ENCODE measurements around the gene PDPN.
A peak's percentile ranks its signal among the peaks of the same experiment; 100 is the strongest.

Gene PDPN

DNA sequence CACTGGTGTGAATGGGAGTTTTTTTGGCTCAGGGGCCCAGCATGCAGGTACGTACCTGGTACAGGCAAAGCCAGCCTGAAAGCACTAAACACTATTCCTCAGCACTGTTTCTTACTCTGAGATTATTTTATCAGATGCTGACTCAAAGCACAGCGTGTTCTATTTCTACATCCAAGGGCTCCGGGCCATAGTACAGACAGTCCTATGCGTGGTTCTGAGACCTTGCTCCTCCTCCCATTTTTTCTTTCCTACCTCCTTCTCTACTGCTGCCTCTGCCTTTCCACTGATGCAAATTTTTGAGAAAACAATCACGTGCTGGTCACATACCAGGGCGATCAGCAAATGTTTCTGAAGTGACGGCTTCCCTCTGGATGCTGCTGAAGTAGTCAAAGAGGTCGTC is 36.3 kb downstream of the PDPN start:
- no peak for DNase-seq

DNA sequence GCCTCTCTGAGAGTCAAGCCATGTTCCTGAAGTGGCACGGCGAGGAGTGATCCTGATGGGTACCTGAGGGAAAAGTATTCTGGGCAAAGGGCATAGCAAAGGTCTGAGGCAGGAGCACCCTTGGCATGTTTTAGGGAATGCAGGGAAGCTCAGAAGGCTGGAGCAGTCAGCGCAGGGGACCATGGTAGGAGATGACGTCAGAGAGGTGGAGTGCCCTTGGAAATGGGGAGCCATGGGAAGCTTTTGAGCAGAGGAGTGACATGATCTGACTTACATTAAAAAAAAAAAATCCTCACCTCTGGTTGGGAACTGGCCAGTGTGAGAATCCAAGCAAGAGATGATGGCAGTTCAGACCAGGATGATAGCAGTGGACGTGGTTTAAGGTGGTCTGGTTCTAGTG is 37.2 kb downstream of the PDPN start:
- no peak for DNase-seq

DNA sequence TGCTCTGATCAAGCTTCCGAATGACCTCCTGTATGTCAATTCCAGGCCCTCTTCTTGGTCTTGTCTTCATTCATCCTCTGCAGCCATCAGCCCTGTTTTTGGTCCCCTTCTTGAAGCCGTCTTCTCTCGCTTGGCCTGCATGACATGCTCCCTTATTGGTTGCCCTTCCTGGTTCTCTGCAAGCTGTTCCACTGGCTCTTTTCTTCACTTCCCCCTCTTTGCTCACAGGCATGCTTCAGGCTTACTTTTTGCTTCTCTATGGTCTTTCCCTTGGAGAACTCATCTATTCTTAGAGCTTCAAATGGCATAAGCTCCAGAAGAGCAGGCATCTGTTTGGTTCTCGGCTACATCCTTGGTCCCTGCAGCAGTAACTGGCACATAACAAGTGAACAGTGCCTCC is 38.8 kb downstream of the PDPN start:
- DNase-seq = peak in 1 of 2 donors; percentile 14

DNA sequence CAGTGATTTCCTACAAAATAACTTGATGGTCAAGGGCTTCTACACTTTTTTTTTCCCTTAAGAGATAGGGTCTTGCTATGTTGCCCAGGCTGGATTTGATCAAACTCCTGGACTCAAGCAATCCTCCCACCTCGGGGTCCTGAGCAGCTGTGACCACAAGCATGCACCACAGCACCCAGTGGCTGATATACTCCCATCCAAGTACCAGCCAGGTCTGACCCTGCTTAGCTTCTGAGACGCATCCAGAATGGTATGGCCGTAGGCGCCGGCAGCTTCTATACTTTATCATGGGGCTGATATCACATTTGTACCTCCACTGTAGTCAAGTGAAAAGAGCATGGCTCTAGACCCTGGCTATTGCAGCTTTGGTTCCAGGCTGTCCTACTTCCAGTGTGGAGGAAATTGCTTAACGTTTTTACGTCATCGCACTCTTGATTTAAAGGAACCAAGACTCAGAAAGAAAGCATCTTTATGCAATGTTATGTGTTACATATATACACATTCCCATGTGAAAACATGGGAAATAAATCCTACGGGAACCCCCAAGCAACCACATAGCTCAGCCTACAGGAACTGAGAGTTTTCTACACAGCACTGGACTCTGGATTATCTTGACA is 39.5 kb downstream of the PDPN start:
- DNase-seq = peak; percentile 75 to 84

DNA sequence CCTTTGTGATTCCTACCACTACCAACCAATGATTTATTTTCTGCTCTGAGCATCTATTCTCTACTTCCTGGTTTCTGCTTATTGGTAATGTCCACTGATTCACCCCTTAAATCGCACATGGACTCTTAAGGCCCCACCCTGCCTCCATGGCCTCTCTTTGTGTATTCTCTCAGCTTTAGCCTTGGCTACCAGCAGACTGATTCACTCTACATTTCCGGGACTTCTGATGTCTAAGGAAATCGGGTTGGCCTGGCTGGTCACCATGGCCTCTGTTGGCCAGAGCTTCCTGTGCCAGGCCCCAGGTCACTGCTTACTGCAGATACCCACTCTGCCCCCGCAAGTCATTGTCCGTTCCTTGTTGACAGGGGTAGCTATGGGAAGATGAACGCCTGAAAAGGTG is 40.9 kb downstream of the PDPN start:
- DNase-seq = no peak

DNA sequence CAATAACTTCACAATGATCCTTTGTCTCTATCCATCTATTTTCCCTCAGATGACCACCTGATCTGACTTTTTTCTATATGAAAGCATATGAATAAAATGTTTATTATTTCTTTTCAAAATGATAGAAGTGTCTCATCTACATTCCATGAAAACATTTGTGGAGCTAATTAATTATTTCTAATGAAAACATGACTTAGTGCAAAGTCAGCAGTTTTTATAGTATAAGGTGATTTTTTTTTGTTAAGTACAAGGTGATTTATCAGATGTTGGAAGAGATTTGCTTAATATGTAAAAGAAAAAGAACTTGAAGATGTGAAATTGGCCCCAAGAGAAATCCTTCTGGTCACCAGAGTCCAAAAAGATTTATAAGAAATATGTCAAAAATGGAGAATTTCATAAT is 43.5 kb downstream of the PDPN start:
- DNase-seq = no peak

DNA sequence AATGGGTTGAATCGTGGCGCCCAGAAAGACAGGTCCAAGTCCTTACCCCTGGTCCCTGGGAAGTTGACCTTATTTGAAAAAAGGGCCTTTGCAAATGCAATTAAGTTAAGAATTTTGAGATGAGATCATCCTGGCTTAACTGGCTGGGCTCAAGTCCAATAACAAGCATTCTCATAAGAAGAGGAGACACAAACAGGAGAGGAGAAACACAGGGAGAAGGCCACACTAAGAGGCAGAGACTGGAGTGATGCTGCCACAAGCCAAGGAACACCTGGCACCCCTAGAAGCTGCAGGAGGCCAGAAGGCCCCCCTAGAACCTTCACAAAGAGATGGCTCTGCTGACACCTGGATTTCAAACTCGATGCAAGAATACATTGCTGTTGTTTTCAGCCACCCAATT is 44.6 kb downstream of the PDPN start:
- no peak for DNase-seq

DNA sequence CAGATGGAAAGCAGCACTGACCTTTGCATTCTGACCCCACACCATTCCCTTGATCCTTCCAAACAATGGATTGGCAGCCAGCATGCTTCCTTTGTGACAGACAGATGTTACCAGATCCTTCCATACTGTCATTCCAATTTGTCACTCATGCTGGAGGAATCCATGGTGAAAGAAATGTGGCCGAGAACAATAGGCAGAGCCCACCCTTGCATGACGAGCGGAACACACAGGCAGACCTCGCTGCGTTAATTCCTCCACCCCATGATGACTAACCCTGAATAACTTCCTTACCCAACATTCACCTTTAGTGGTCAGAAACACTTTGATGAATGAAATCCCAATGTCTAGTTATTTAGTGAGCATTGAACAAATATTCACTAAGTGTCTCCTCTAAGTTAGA is 45.1 kb downstream of the PDPN start:
- no peak for DNase-seq

DNA sequence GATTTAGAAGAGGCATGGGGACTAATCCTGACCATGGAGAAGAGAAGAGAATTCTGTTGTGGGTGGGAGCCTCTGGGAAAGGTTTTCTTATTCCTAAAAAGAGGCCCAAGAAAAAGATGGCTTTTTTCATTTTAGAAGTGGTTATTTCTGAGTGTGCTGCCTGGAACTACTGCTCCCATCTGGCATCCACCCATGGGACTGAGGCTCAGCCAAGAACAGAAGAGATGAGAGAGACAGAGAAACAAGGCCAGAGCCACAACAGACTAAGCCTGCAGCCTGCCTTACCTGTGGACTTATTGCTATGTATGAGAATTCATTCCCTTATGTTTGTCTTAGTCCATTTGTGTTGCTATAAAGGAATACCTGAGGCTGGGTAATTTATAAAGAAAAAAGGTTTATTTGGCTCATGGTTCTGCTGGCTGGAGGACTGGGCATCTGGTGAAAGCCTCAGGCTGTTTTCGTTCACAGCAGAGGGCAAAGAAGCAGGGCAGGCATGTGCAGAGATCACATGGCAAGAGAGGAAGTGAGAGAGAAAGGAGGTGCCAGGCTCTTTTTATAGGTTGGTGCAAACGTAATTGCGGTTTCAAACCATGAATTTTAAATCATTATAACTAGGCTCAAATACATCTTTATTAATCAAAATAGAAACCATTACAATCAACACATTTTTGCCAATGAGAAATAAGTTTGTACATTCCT is 58.8 kb downstream of the PDPN start:
- peak; percentile 23 to 25 for DNase-seq

DNA sequence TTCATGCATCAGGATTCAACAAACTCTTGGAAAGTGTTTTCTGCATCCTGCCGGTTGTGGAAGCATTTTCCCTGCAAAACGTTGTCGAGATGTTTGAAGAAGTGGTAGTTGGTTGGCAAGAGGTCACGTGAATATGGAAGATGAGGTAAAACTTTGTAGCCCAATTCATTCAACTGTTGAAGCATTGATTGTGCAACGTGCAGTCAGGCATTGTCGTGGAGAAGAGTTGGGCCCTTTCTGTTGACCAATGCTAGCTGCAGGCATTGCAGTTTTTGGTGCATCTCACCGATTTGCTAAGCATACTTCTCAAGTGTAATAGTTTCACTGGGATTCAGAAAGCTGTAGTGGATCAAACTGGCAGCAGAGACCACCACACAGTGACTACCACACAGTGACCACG is 59.4 kb downstream of the PDPN start:
- DNase-seq = peak; percentile 7 to 44

DNA sequence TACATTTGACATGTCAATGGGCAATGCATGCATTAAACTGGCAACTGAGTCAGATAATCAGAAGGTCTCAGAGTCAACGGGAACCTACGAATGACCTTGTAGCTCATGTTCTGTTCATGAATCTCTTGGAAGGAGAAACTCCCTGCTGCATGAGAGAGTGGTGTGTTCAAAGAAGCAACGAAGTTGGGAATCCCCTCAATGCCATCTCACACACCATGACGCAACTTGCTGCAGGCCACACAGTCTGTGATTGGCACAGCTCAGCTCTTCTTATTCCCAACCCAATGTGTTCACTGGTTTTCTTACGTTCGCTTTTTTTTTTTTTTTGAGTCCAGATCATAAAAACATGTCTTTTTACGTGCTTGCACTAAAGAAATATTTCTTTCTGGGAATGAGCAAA is 62.9 kb downstream of the PDPN start:
- no peak for DNase-seq

DNA sequence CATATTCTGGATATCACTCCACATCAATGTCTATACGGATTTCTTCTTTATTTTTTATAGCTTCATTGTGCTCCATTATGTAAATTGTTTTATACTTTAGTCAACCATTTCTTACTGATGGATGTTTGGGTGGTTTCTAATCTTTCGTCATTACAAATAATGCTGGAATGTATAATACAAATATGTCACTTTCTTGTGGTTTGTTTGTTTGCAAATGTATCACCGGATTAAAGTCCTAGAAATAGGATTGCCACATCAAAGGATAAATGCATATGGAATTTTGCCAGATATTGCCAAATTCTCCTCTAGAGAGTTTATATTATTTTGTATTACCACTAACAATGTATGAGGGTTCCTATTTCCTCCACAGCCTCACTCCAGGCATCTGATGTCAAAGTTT is 67.6 kb downstream of the PDPN start:
- DNase-seq = no peak

DNA sequence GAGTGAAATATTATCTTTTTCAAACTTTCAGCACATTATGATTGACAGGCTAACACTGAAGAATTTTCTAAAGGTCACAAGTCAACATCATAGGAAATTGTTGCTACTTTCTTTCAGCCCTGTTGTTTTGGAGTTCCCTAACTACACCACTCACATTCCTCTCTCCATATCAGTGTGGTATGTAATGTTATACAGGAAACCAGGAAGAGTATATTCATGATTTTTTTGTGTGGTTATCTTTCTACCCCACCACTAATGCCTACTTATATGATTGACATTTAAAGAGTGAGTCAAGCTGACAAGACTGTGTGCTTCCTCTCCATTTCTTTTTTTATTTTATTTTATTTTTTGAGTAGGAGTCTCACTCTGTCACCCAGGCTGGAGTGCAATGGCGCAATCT is 68.6 kb downstream of the PDPN start:
- no peak for DNase-seq

DNA sequence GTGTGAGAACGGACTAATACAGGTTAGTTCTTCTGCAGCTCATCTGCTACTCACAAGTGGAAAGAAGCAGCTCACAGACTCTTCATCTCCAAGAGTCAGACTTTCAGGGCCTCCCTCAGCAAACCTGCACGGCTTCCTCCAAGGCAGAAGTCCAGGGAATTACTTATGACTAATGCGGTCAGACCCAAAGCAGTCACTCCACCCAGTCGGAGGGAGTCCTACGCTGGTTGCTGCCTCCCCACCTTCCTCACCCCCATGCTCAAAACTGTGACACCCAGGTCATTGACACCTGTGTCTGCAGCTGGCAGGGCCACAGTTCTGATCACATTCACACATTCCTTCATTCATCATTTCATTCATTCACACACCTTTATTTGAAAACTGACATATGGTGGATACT is 77.9 kb downstream of the PDPN start:
- no peak for DNase-seq

DNA sequence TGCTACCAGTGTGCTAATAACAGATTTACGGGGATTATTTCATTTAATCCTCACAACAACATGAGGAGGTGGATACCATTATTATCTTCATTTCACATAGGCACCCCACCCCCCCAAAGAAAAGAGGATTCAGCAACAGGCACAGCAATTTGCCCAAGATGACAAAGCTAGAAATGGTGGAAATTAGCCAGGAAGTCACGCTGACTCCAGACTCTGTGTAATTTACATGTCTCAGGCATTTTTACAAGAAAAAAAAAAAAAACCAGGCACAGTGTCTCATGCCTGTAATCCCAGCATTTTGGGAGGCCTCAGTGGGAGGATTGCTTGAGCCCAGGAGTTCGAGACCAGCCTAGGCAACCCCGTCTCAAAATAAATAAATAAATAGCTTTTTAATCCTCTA is 78.9 kb downstream of the PDPN start:
- peak; percentile 39 to 43 for DNase-seq

DNA sequence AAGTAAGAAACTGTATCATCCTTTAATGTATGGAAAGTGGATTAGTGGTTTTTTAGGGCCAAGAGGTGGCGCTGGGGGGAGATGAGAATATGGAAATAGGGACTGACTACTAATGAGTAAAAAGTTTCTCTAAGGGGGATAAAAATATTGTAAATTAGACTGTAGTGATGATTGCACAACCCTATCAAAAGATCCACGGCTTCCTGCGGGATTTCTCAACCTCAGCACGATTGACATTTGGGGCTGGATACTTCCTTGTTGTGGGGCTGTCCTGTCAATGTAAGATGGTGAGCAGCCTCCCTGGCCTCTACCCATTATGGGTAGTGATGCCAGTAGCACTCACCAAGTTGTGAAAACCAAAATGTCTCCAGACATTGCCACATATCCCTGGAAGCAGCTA is 80.3 kb downstream of the PDPN start:
- peak; percentile 34 to 36 for DNase-seq

DNA sequence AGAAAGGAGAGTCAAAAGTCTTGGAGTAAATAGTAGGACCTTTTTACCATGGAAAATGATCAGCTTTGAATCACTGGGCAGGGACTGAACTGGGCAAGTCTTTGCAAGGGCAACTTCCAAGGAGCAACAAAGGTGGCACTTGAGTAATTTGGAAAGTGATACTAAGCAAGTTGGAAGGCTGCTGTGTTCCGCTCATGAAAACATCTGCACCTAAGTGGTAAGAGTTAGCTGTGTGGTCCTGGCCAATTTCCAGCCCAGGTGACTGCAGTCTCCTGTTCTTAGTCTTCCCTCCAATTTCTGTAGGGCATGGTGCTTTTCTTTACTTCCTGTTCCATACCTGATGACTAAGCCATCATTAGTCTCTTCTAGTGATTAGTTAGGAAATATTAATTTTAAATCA is 80.8 kb downstream of the PDPN start:
- no peak for DNase-seq

DNA sequence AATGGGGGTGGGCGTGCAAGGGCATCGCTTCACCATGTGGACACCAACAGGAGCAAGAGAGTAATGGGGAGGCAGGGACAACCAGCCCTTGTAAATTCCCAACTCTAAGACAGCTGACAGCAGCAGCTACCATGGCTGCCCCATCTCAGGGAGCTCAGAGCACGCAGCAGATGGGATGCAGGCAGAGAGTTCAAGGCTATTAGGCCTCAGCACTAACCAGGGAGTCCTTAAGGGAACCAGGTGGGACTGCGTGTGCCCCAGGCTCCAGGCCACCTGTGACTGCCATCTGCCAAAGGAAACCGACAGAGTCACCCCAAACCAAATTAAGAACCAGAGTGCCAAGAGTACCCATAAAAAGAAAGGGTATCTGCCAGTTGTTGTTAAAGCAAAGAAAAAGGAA is 82.7 kb downstream of the PDPN start:
- no peak for DNase-seq

Measured in inflammatory macrophage (primary cell).